H9 (cell line): ENCODE data around the gene FOXJ3. TPM values are rescaled to one million over a fixed set of nuclear protein-coding genes. Genes with fewer than 3 reads are reported as not detected.

ENCODE experiments used
- DNase-seq: peaks from one replicate; pipeline ENCODE4 v3.0.0-alpha.2; 2017
- H2AFZ ChIP-seq: one replicate; pipeline ENCODE4 v1.6.1; 2013; ENCODE audit warnings: mild to moderate bottlenecking, low read length, control low read depth, moderate library complexity
- H2AK5ac ChIP-seq: 2 replicates; pipeline ENCODE4 v1.6.1; 2013; ENCODE audit warnings: low read length, control low read depth, mixed read lengths; ENCODE audit not compliant: insufficient read length
- H2BK120ac ChIP-seq: one replicate; pipeline ENCODE4 v1.6.1; 2013; ENCODE audit warnings: low read depth, mild to moderate bottlenecking, low read length, control low read depth, inconsistent platforms; ENCODE audit not compliant: poor library complexity, severe bottlenecking
- H2BK12ac ChIP-seq: 2 replicates; pipeline ENCODE4 v1.6.1; 2013; ENCODE audit warnings: low read length, control low read depth, mixed read lengths, low read depth; ENCODE audit not compliant: insufficient read length
- H2BK15ac ChIP-seq: 2 replicates; pipeline ENCODE4 v1.6.1; 2013; ENCODE audit warnings: low read depth, low read length, control low read depth
- H2BK20ac ChIP-seq: one replicate; pipeline ENCODE4 v1.6.1; 2013; ENCODE audit warnings: low read depth, mild to moderate bottlenecking, low read length, control low read depth, inconsistent platforms; ENCODE audit not compliant: poor library complexity, severe bottlenecking
- H2BK5ac ChIP-seq: 2 replicates; pipeline ENCODE4 v1.6.1; 2013; ENCODE audit warnings: low read length, control low read depth, mixed read lengths; ENCODE audit not compliant: insufficient read length
- H3K14ac ChIP-seq: 2 replicates; pipeline ENCODE4 v1.6.1; 2013; ENCODE audit warnings: low read length, control low read depth; ENCODE audit not compliant: insufficient read depth
- H3K18ac ChIP-seq: 2 replicates; pipeline ENCODE4 v1.6.1; 2013; ENCODE audit warnings: low read depth, mild to moderate bottlenecking, mixed read lengths, low read length, control low read depth; ENCODE audit not compliant: insufficient read length
- H3K23ac ChIP-seq: 2 replicates; pipeline ENCODE4 v1.6.1; 2013; ENCODE audit warnings: low read length, control low read depth, mixed read lengths, low read depth; ENCODE audit not compliant: insufficient read length
- H3K23me2 ChIP-seq: 2 replicates; pipeline ENCODE4 v1.6.1; 2013; ENCODE audit warnings: low read depth, mild to moderate bottlenecking, mixed read lengths, low read length, control low read depth; ENCODE audit not compliant: insufficient read length, poor library complexity, severe bottlenecking
- H3K27ac ChIP-seq: 2 replicates; pipeline ENCODE4 v1.5.1; 2013; ENCODE audit warnings: low read length, control low read depth, mixed read lengths, low read depth; ENCODE audit not compliant: insufficient read length
- H3K27me3 ChIP-seq: 2 replicates; pipeline ENCODE4 v1.6.1; 2013; ENCODE audit warnings: low read length, control low read depth, inconsistent platforms; ENCODE audit not compliant: insufficient read depth
- H3K4ac ChIP-seq: 2 replicates; pipeline ENCODE4 v1.6.1; 2013; ENCODE audit warnings: low read depth, mild to moderate bottlenecking, control low read depth, inconsistent platforms, low read length, moderate library complexity
- H3K4me1 ChIP-seq: 2 replicates; pipeline ENCODE4 v1.6.1; 2013; ENCODE audit warnings: low read length, control low read depth, inconsistent platforms; ENCODE audit not compliant: insufficient read depth
- H3K4me2 ChIP-seq: 2 replicates; pipeline ENCODE4 v1.6.1; 2013; ENCODE audit warnings: low read length, control low read depth, mixed read lengths; ENCODE audit not compliant: insufficient read length, insufficient read depth
- H3K56ac ChIP-seq: 2 replicates; pipeline ENCODE4 v1.6.1; 2013; ENCODE audit warnings: low read depth, mild to moderate bottlenecking, mixed read lengths, low read length, control low read depth; ENCODE audit not compliant: insufficient read length
- H3K79me1 ChIP-seq: 2 replicates; pipeline ENCODE4 v1.6.1; 2013; ENCODE audit warnings: low read depth, mild to moderate bottlenecking, moderate library complexity, low read length, control low read depth, inconsistent platforms; ENCODE audit not compliant: insufficient read depth, poor library complexity, severe bottlenecking
- H3K79me2 ChIP-seq: 2 replicates; pipeline ENCODE4 v1.6.1; 2013; ENCODE audit warnings: low read length, control low read depth, inconsistent platforms; ENCODE audit not compliant: insufficient read depth
- H3K9ac ChIP-seq: 2 replicates; pipeline ENCODE4 v1.6.1; 2013; ENCODE audit warnings: low read length, control low read depth, mixed read lengths; ENCODE audit not compliant: insufficient read length; ENCODE audit errors: extremely low read depth
- H3K9me3 ChIP-seq: one replicate; pipeline ENCODE4 v1.6.1; 2013; ENCODE audit warnings: low read depth, low read length, inconsistent platforms; ENCODE audit not compliant: control insufficient read depth
- H3T11ph ChIP-seq: one replicate; pipeline ENCODE4 v1.6.1; 2013; ENCODE audit warnings: mild to moderate bottlenecking, low read length, control low read depth, inconsistent platforms
- H4K20me1 ChIP-seq: one replicate; pipeline ENCODE4 v1.6.1; 2013; ENCODE audit not compliant: control insufficient read depth, insufficient read length, insufficient read depth
- H4K5ac ChIP-seq: 2 replicates; pipeline ENCODE4 v1.6.1; 2013; ENCODE audit warnings: low read depth, mild to moderate bottlenecking, mixed read lengths, low read length, control low read depth; ENCODE audit not compliant: insufficient read length
- H4K8ac ChIP-seq: replicated peaks from 2 replicates; pipeline ENCODE4 v1.6.1; 2013; ENCODE audit warnings: low read length, control low read depth, mixed read lengths, low read depth; ENCODE audit not compliant: insufficient read length
- H4K91ac ChIP-seq: 2 replicates; pipeline ENCODE4 v1.6.1; 2013; ENCODE audit warnings: low read depth, mild to moderate bottlenecking, moderate library complexity, mixed read lengths, low read length, control low read depth; ENCODE audit not compliant: insufficient read length
- H3K27ac Mint-ChIP-seq, 3 experiments: 2 replicates in 2 of 3; 3 replicates in 1 of 3; pipeline ENCODE4 v1.8.0; 2020 to 2021; ENCODE audit warnings: mixed read lengths in 3 of 3, mild to moderate bottlenecking in 1 of 3, moderate library complexity in 1 of 3
- H3K27me3 Mint-ChIP-seq: 2 replicates; pipeline ENCODE4 v1.8.0; 2021; ENCODE audit warnings: low read depth, mild to moderate bottlenecking, moderate library complexity, mixed read lengths
- H3K36me3 Mint-ChIP-seq, 3 experiments: 2 replicates in 2 of 3; 3 replicates in 1 of 3; pipeline ENCODE4 v1.8.0; 2020 to 2021; ENCODE audit warnings: low read depth in 3 of 3, mixed read lengths in 3 of 3; ENCODE audit not compliant: insufficient read depth in 1 of 3
- H3K4me1 Mint-ChIP-seq, 2 experiments: 2 replicates each; pipeline ENCODE4 v1.8.0; 2020; ENCODE audit warnings: mixed read lengths in 2 of 2
- H3K4me3 Mint-ChIP-seq, 2 experiments: 2 replicates in 1 of 2; 3 replicates in 1 of 2; pipeline ENCODE4 v1.8.0; 2020 to 2021; ENCODE audit warnings: mild to moderate bottlenecking in 2 of 2, mixed read lengths in 2 of 2, moderate library complexity in 1 of 2
- H3K9me3 Mint-ChIP-seq, 2 experiments: 2 replicates in 1 of 2; 3 replicates in 1 of 2; pipeline ENCODE4 v1.8.0; 2020; ENCODE audit warnings: mild to moderate bottlenecking in 2 of 2, mixed read lengths in 2 of 2, moderate library complexity in 1 of 2
- WGBS: extraction: QIAGEN DNeasy Blood & Tissue Kit; methylation state at CpG from one replicate; pipeline ENCODE4 v1.1.7; 2013; ENCODE audit warnings: missing lambda C conversion rate, low lambda C conversion rate, mixed read lengths; ENCODE audit not compliant: insufficient read length; ENCODE audit errors: extremely low coverage; 5-methylcytosine and 5-hydroxymethylcytosine counted together
- total RNA-seq: library from RNA; stranded (reverse); gene quantifications from 2 replicates; pipeline ENCODE4 v1.2.1, GENCODE V29; 2021
- TF ChIP-seq, protein P1 (sequence below): fragments of 200-600 bp; sonication (generic); conservative IDR thresholded peaks from 3 replicates; pipeline ENCODE4 v1.8.0; 2021; ENCODE audit warnings: antibody characterized with exemption, mild to moderate bottlenecking

The FOXJ3 gene
- total RNA-seq, 1 experiment from 2014 or later: 49.9 TPM

- Histone ChIP-seq H3K18ac (no peak overlapping the region), H3K27me3 (no peaks in the 10 kb centered on the region), H4K20me1 (no peaks in the 10 kb centered on the region), H3K79me1 (peaks cover 12% of the 10 kb centered on the region), H2BK20ac (no peak overlapping the region), H3K4me2 (no peak overlapping the region), H3K9ac (no peak overlapping the region), H3K14ac (no peak overlapping the region), H3K4ac (no peak overlapping the region), H3K9me3 (no peaks in the 10 kb centered on the region), H2BK15ac (no peak overlapping the region), H2BK12ac (no peak overlapping the region), H3K23me2 (no peaks in the 10 kb centered on the region), H4K8ac (no peak overlapping the region), H2BK120ac (no peak overlapping the region), H2AFZ (no peak overlapping the region), H4K91ac (no peak overlapping the region), H3K4me1 (no peaks in the 10 kb centered on the region), H3K79me2 (peaks cover 63% of the 10 kb centered on the region), H3K27ac (no peak overlapping the region), H3T11ph (no peak overlapping the region), H2BK5ac (no peak overlapping the region), H3K23ac (no peak overlapping the region), H3K56ac (no peak overlapping the region), H4K5ac (no peak overlapping the region), H2AK5ac (no peak overlapping the region)
- H3K4me1 Mint-ChIP-seq: peaks cover 30 to 33% of the 10 kb centered on the region in 2 experiments
- no peaks in the 10 kb centered on the region for H3K9me3 Mint-ChIP-seq
- TF ChIP-seq, protein P1, sequence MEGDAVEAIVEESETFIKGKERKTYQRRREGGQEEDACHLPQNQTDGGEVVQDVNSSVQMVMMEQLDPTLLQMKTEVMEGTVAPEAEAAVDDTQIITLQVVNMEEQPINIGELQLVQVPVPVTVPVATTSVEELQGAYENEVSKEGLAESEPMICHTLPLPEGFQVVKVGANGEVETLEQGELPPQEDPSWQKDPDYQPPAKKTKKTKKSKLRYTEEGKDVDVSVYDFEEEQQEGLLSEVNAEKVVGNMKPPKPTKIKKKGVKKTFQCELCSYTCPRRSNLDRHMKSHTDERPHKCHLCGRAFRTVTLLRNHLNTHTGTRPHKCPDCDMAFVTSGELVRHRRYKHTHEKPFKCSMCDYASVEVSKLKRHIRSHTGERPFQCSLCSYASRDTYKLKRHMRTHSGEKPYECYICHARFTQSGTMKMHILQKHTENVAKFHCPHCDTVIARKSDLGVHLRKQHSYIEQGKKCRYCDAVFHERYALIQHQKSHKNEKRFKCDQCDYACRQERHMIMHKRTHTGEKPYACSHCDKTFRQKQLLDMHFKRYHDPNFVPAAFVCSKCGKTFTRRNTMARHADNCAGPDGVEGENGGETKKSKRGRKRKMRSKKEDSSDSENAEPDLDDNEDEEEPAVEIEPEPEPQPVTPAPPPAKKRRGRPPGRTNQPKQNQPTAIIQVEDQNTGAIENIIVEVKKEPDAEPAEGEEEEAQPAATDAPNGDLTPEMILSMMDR: no peak
- no peak for DNase-seq
- no peak overlapping the region for H3K4me3 Mint-ChIP-seq
- H3K27me3 Mint-ChIP-seq: no peaks in the 10 kb centered on the region
- WGBS: no CpG with 5 or more reads among the region's 2 CpGs
- H3K36me3 Mint-ChIP-seq: 0 out of 7 replicates have a peak, but pooled peaks cover 0 to 2% (median 0%) of the 10 kb centered on the region in 3 experiments
- H3K27ac Mint-ChIP-seq: 0 out of 7 replicates have a peak overlapping the region, but pooled peaks of 1 of the 3 experiments have one; percentile 79
Measured at GRCh38 chr1:42325014-42325402, 10.0 kb downstream of the FOXJ3 start.
